ENCODE data around the gene INAVA.
"Not testable (repeated sequence)": the region's sequence is repeated elsewhere in the genome, so short reads cannot be mapped to it uniquely, and the experiment has no call there.

The INAVA gene

GRCh38 chr1:200934676-200935245, 40.1 kb downstream of the INAVA start:
- no peak for DNase-seq (ENCODE audit: low read depth)
- no peak for TF ChIP-seq CTCF (IDR thresholded peaks at IDR 0.05; ENCODE audit: control insufficient read depth, extremely low read depth, insufficient read depth)

DNA sequence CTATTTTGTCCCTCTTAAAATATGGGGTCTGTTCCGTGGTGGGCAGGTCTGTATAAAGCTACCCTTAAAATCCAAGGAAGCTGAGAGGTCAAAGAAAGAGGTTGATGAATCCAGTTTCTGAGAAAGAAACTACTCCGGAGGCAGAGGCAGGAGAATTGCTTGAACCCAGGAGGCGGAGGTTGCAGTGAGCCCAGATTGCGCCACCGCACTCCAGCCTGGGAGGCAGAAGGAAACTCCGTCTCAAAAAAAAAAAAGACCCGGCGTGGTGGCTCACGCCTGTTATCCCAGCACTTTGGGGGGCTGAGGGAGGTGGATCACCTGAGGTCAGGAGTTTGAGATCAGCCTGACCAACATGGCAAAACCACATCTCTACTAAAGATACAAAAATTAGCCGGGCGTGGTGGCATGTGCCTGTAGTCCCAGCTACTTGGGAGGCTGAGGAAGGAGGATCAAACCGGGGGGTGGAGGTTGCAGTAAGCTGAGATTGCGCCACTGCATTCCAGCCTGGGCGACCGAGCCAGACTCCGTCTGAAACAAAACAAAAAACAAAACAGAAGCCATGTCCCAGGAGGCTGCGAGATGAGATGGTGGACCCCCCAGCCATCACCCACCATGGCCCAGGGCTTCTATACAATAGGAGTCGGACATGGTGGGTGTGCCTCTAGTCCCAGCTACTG, 40.7 kb downstream of the INAVA start:
- DNase-seq (ENCODE audit: low read depth); H3K4me3 ChIP-seq (ENCODE audit: low read depth, low read length): not testable (repeated sequence)

More at GRCh38 chr1:200934676-200935245, 40.1 kb downstream of the INAVA start:
- no peak overlapping the region for H3K4me3 ChIP-seq (ENCODE audit: low read depth, low read length)

GRCh38 chr1:200938955-200939354, 44.3 kb downstream of the INAVA start:
- DNase-seq (ENCODE audit: low read depth) = no peak
- no peak for TF ChIP-seq CTCF (IDR thresholded peaks at IDR 0.05; ENCODE audit: control insufficient read depth, extremely low read depth, insufficient read depth)
- H3K4me3 ChIP-seq (ENCODE audit: low read depth, low read length) = no peak overlapping the region

GRCh38 chr1:200945111-200945510, 50.4 kb downstream of the INAVA start:
- no peak for TF ChIP-seq CTCF (IDR thresholded peaks at IDR 0.05; ENCODE audit: control insufficient read depth, extremely low read depth, insufficient read depth)
- DNase-seq (ENCODE audit: low read depth) = no peak
- H3K4me3 ChIP-seq (ENCODE audit: low read depth, low read length) = no peak overlapping the region

DNA sequence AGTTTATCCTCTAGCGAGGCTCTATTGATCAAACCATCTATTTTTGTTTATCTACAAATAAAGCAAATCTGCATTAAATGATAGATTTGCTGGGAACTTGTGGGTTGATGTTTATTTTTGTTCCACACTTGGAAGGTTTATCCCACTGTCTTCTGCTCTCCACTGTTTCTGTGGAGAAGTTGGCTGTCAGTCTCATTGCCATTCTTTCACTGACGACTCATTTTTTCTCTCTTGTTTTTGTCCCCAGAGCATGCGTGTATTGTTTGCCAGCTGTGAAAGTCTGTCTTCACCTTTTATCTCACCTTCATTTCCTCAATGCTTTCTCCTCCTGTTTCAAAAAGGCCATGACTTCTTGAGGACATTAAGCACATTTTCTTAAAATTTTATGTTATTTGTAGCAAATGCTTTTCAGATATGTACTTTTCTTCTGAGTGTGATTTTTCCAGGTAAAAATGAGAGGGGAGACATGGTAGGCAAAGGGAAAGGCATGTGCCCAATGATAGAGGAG, 52.4 kb downstream of the INAVA start:
- no peak for TF ChIP-seq CTCF (IDR thresholded peaks at IDR 0.05; ENCODE audit: control insufficient read depth, extremely low read depth, insufficient read depth)
- DNase-seq (ENCODE audit: low read depth) = no peak
- H3K4me3 ChIP-seq (ENCODE audit: low read depth, low read length) = no peak overlapping the region

DNA sequence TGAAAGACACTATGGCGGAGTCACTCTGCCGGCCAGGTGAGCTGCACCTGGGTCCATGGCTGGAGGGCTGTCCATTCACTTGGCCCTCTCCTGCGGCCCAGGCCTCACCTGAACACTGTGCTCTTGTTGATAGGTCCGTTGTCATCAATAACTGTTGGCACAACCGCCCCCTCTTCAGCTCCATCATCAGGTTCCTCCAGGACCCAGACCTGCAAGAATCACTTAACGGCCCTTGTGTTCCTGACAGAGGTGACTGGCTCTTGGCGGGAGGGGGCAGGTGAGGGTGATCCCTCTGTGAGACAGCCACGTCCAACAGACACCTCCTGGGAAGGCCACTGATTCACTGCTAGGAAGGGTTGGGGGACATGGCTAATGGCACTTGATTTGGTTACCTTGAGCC, 54.9 kb downstream of the INAVA start:
- H3K4me3 ChIP-seq (ENCODE audit: low read depth, low read length) = no peak overlapping the region
- DNase-seq (ENCODE audit: low read depth) = no peak
- TF ChIP-seq CTCF (IDR thresholded peaks at IDR 0.05; ENCODE audit: control insufficient read depth, extremely low read depth, insufficient read depth) = no peak

GRCh38 chr1:200951016-200951415, 56.3 kb downstream of the INAVA start:
- no peak for DNase-seq (ENCODE audit: low read depth)
- TF ChIP-seq CTCF (IDR thresholded peaks at IDR 0.05; ENCODE audit: control insufficient read depth, extremely low read depth, insufficient read depth) = no peak
- H3K4me3 ChIP-seq (ENCODE audit: low read depth, low read length) = no peak overlapping the region
